ENCODE measurements around the gene OGFOD2.

The OGFOD2 gene

GRCh38 chr12:122997343-122998250 lies 22.6 kb downstream of the OGFOD2 start:
- DNase-seq (ENCODE audit: low read depth): no peak
- no peak overlapping the region for H3K4me3 ChIP-seq (ENCODE audit: control insufficient read depth, low read depth, low read length)
- no peak for TF ChIP-seq CTCF (conservative IDR thresholded peaks at IDR 0.05; ENCODE audit: control insufficient read depth, insufficient read depth, low read depth, low read length)

DNA sequence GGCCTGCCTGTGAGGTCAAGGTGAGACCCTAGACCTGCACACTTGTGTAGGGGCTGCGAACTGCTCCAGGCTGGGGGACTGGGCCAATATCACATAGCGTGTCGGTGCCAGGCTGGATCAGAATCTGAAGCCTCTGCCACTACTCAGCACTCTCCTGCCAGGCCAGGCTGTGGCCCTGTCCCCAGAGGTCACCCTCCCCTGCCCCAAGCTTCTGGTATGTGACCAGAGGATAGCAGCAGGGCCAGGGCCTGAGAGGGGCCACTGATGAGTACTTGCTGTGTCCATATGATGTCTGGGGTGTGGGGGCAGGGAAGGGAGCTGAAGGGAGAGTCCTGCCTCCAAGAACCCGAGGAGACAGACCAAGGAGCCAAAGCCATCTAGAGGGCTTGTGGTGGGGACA lies 23.3 kb downstream of the OGFOD2 start:
- DNase-seq (ENCODE audit: low read depth): no peak
- no peak overlapping the region for H3K4me3 ChIP-seq (ENCODE audit: control insufficient read depth, low read depth, low read length)
- no peak for TF ChIP-seq CTCF (conservative IDR thresholded peaks at IDR 0.05; ENCODE audit: control insufficient read depth, insufficient read depth, low read depth, low read length)

DNA sequence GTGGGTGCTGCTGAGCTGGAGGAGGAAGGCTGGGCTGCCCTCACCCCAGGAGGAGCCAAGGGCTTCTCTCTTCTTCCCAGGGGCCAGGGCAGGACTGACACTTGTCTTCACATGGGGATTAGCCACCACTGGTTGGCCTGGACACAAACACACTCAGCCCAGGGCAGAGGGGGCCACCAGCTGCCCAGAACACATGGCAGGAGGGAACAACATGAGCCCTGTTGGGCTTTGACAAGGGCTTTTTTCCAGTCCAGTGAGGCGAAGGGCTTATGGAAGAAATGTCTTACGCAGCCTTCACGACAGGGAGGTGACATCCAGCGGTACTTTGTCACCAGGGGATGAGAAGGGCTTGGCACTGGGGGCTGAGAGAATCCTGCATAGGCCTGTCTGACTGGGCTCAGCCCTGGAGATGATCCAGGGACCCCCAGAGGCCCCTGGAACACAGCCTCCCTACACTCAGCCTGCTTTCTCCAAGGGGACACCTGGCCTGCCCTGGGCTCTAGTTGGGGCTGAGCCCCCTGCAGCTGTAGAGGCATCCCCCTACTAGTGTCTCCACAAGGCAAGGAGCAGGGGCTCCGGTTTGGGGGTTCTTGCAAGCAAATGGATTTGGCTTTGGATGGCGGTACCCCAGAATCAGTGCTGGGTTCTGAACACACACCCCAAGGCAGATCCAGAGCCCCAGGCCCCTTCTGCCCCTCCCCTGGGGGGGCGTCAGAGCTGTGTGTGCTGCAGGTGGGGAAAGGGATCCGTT lies 24.3 kb downstream of the OGFOD2 start:
- TF ChIP-seq CTCF (conservative IDR thresholded peaks at IDR 0.05; ENCODE audit: control insufficient read depth, insufficient read depth, low read depth, low read length): no peak
- DNase-seq (ENCODE audit: low read depth): no peak
- no peak overlapping the region for H3K4me3 ChIP-seq (ENCODE audit: control insufficient read depth, low read depth, low read length)

DNA sequence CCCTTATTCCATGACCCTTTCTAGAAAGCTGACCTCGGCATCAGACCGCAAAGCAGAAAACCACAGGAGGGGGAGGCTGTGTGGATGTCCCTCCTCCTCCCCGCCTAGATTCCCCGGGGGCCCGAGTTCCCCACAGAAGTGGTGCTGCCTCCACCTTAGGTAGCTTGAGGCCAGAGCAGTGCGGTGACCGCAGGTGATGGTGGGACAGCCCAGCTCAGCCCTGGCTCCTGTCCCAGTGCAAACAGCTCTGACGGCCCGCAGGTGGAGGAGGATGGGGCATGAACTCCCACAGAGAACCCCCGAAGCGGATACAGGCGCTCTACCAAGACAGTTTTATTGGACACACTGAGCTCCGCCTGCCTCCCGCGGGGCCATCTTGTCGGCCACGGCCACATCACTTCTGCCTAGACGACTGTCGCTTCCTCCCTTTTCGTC lies 25.0 kb downstream of the OGFOD2 start:
- DNase-seq (ENCODE audit: low read depth): no peak
- no peak overlapping the region for H3K4me3 ChIP-seq (ENCODE audit: control insufficient read depth, low read depth, low read length)
- no peak for TF ChIP-seq CTCF (conservative IDR thresholded peaks at IDR 0.05; ENCODE audit: control insufficient read depth, insufficient read depth, low read depth, low read length)

DNA sequence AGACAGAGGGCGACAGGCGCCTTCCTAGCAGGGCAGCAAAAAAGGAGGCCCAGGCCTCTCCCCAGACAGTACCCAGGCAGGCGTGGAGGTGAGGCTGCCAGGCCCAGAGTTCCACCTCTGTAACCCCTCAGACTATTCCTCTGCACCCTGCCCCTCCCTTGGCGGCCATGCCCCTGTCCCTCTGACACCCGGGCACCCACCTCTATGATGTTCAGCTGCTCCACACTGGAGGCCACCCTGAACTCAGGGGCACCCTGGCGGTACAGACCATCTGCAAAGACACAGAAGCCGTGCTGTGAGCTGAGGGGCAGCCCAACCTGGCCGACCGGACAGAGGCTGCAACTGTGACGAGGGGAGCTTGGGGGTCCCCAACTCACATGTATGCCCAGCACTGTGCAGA lies 25.5 kb downstream of the OGFOD2 start:
- no peak for TF ChIP-seq CTCF (conservative IDR thresholded peaks at IDR 0.05; ENCODE audit: control insufficient read depth, insufficient read depth, low read depth, low read length)
- H3K4me3 ChIP-seq (ENCODE audit: control insufficient read depth, low read depth, low read length): no peak overlapping the region
- DNase-seq (ENCODE audit: low read depth): no peak

DNA sequence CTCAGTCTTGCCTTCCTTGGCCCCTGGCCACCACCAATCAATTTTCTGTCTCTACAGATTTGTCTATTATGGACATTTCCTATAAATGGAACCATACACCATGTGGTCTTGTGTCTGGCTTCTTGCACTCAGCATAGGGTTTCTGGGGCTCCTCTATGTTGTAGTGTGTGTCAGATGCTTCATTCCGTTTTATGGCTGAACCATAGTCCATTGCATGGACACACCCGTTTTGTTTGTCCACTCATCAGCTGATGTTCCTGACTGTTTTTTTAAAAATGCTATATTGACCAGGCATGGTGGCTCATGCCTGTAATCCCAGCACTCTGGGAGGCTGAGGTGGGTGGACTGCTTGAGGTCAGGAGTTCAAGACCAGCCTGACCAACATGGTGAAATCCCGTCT lies 26.4 kb downstream of the OGFOD2 start:
- DNase-seq (ENCODE audit: low read depth): no peak
- TF ChIP-seq CTCF (conservative IDR thresholded peaks at IDR 0.05; ENCODE audit: control insufficient read depth, insufficient read depth, low read depth, low read length): no peak
- no peak overlapping the region for H3K4me3 ChIP-seq (ENCODE audit: control insufficient read depth, low read depth, low read length)

Data from fibroblast of mammary gland (primary cell).